ENCODE results near the gene FIBCD1.

DNA sequence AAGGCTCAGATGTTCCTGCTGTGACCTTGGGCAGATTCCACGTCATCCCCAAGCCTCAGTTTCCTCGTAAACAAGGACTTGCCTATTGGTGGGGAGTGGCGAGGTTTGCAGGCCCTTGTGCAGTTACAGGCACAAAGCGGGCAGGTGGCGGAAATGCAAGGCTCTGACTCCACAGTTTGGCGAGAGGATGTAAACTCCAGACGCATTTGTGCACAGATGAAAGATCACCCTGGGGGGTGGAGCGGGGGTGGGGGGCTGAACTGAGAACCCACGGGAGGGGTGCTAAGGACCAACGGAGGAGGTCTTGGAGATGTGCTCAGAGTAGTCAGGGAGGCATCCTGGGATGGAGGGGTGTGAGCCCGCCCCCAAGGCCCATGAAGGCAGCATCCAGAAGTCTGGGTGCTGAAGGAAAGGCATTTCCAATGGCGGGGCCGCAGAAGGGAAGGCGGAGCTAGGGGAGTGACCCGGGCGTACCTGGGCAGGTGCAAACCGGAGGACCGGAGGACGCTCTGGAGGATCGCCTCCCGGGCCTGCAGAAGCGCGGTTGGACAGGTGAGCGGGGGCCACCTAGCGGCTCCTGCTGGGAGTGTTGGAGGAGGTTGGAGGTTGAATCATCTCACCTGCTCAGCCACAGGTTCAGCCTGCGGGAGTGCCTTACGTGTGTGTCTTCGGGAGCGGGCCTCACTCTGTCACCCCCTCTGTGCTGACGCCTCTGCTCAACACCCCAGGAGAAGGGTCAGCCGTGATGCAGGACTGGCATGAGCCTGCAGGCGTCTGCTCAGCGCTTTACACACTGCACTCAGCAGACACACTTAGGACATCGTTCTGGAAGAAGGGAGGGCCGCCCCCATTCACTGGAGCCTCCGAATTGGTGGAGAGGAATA is 1.9 kb upstream of the FIBCD1 start:
- TF ChIP-seq EZH2phosphoT487 (IDR thresholded peaks at IDR 0.05; ENCODE audit: borderline replicate concordance, low read depth) (no peak), TAF1 (IDR thresholded peaks at IDR 0.05; ENCODE audit: borderline replicate concordance, low read depth, low read length) (no peak), MXI1 (IDR thresholded peaks at IDR 0.05; ENCODE audit: low read depth, low read length) (no peak), USF1 (IDR thresholded peaks at IDR 0.05; ENCODE audit: borderline replicate concordance, low read depth) (no peak), CHD2 (IDR thresholded peaks at IDR 0.05; ENCODE audit: low read length, partially characterized antibody) (no peak), SMC3 (IDR thresholded peaks at IDR 0.05; ENCODE audit: low read depth, low read length) (peak; percentile 66)
- TF ChIP-seq, protein P1, sequence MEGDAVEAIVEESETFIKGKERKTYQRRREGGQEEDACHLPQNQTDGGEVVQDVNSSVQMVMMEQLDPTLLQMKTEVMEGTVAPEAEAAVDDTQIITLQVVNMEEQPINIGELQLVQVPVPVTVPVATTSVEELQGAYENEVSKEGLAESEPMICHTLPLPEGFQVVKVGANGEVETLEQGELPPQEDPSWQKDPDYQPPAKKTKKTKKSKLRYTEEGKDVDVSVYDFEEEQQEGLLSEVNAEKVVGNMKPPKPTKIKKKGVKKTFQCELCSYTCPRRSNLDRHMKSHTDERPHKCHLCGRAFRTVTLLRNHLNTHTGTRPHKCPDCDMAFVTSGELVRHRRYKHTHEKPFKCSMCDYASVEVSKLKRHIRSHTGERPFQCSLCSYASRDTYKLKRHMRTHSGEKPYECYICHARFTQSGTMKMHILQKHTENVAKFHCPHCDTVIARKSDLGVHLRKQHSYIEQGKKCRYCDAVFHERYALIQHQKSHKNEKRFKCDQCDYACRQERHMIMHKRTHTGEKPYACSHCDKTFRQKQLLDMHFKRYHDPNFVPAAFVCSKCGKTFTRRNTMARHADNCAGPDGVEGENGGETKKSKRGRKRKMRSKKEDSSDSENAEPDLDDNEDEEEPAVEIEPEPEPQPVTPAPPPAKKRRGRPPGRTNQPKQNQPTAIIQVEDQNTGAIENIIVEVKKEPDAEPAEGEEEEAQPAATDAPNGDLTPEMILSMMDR (IDR thresholded peaks at IDR 0.05): peak; percentile 83
